ENCODE data around the gene C1GALT1. TPM values are rescaled to one million over a fixed set of nuclear protein-coding genes. Genes with fewer than 3 reads are reported as not detected.

Gene C1GALT1
- polyA plus RNA-seq, 3 donors = 12.5 to 47.7 (median 45.1) TPM

- Histone ChIP-seq H4K20me1 (ENCODE audit: insufficient read depth, low read length) (peaks cover 82% of the 10 kb centered on the region), H3K27me3 (ENCODE audit: control insufficient read depth in 2 of 2, insufficient read depth in 2 of 2, low read length in 2 of 2) (no peaks in the 10 kb centered on the region), H3K9ac (ENCODE audit: insufficient read depth, low read length, poor library complexity, severe bottlenecking) (no peak overlapping the region), H3K4me3 (replicated peaks in 1 of 3; ENCODE audit: low read depth in 2 of 3, low read length in 3 of 3) (no peak overlapping the region), H3K36me3 (replicated peaks in 1 of 2; ENCODE audit: control insufficient read depth in 1 of 2, insufficient read depth in 2 of 2, low read length in 2 of 2) (peaks cover 10 to 21% of the 10 kb centered on the region in 2 donors), H3K27ac (ENCODE audit: low read depth in 1 of 2, low read length in 2 of 2) (no peak overlapping the region), H3K9me3 (replicated peaks in 1 of 2; ENCODE audit: control insufficient read depth in 1 of 2, insufficient read depth in 1 of 2, low read length in 2 of 2) (peaks cover 0 to 4% of the 10 kb centered on the region in 2 donors), H3K79me2 (ENCODE audit: insufficient read depth, low read length) (peaks cover 79% of the 10 kb centered on the region), H2AFZ (ENCODE audit: insufficient read depth, low read depth, low read length, poor library complexity, severe bottlenecking) (no peak overlapping the region), H3K4me2 (replicated peaks; ENCODE audit: extremely low read depth, low read length, poor library complexity, severe bottlenecking) (no peak overlapping the region), H3K4me1 (ENCODE audit: control insufficient read depth in 1 of 2, insufficient read depth in 2 of 2, low read length in 2 of 2) (no peaks in the 10 kb centered on the region)
- DNase-seq = no peak
- Mint-ChIP-seq H3K36me3 (peaks cover 30 to 36% of the 10 kb centered on the region in 2 donors), H3K4me1 (peaks cover 2% of the 10 kb centered on the region), H3K4me3 (no peak overlapping the region), H3K27me3 (ENCODE audit: low read depth in 3 of 3) (peaks cover 0 to 2% (median 0%) of the 10 kb centered on the region in 3 donors), H3K27ac (no peak overlapping the region), H3K9me3 (peaks cover 2 to 15% (median 6%) of the 10 kb centered on the region in 7 donors)
- 100% methylated on average over 7 of the region's 10 CpGs for WGBS (ENCODE audit: insufficient coverage)
- intact Hi-C loops (cut with micrococcal nuclease) = no loop called here
- TF ChIP-seq CTCF (IDR thresholded peaks at IDR 0.05) = no peak
Measured at GRCh38 chr7:7209412-7210050, 27.2 kb downstream of the C1GALT1 start.

- no peak for TF ChIP-seq CTCF (IDR thresholded peaks at IDR 0.05)
- Histone ChIP-seq H3K27me3 (ENCODE audit: control insufficient read depth in 2 of 2, insufficient read depth in 2 of 2, low read length in 2 of 2) (no peaks in the 10 kb centered on the region), H3K4me2 (replicated peaks; ENCODE audit: extremely low read depth, low read length, poor library complexity, severe bottlenecking) (no peak overlapping the region), H3K9ac (ENCODE audit: insufficient read depth, low read length, poor library complexity, severe bottlenecking) (no peak overlapping the region), H4K20me1 (ENCODE audit: insufficient read depth, low read length) (peaks cover 70% of the 10 kb centered on the region), H3K9me3 (replicated peaks in 1 of 2; ENCODE audit: control insufficient read depth in 1 of 2, insufficient read depth in 1 of 2, low read length in 2 of 2) (peaks cover 0 to 4% of the 10 kb centered on the region in 2 donors), H3K4me3 (replicated peaks in 1 of 3; ENCODE audit: low read depth in 2 of 3, low read length in 3 of 3) (no peak overlapping the region), H3K27ac (ENCODE audit: low read depth in 1 of 2, low read length in 2 of 2) (no peak overlapping the region), H3K4me1 (ENCODE audit: control insufficient read depth in 1 of 2, insufficient read depth in 2 of 2, low read length in 2 of 2) (no peaks in the 10 kb centered on the region), H3K36me3 (replicated peaks in 1 of 2; ENCODE audit: control insufficient read depth in 1 of 2, insufficient read depth in 2 of 2, low read length in 2 of 2) (peaks cover 12 to 32% of the 10 kb centered on the region in 2 donors), H2AFZ (ENCODE audit: insufficient read depth, low read depth, low read length, poor library complexity, severe bottlenecking) (no peak overlapping the region), H3K79me2 (ENCODE audit: insufficient read depth, low read length) (peaks cover 68% of the 10 kb centered on the region)
- intact Hi-C loops (cut with micrococcal nuclease) = no loop called here
- no peak overlapping the region for H3K27ac Mint-ChIP-seq
- peaks cover 37 to 47% of the 10 kb centered on the region in 2 donors for H3K36me3 Mint-ChIP-seq
- H3K27me3 Mint-ChIP-seq (ENCODE audit: low read depth in 3 of 3) = peaks cover 0 to 2% (median 0%) of the 10 kb centered on the region in 3 donors
- H3K9me3 Mint-ChIP-seq = peaks cover 2 to 15% (median 7%) of the 10 kb centered on the region in 7 donors
- no peaks in the 10 kb centered on the region for H3K4me1 Mint-ChIP-seq
- no peak overlapping the region for H3K4me3 Mint-ChIP-seq
- WGBS (ENCODE audit: insufficient coverage) = 100% methylated on average over 1 of the region's 12 CpGs
- DNase-seq = no peak
Measured at GRCh38 chr7:7210475-7211237, 28.3 kb downstream of the C1GALT1 start.
